OCI-LY1 (cell line): ENCODE results near the gene CLDN20.

Experiments used
- H2AFZ ChIP-seq: fragments of 200-600 bp; sonication (generic), shearing (Covaris generic); 2 replicates; pipeline ENCODE4 v1.6.0; 2014; ENCODE audit warnings: antibody characterized with exemption, mild to moderate bottlenecking, low read length
- H3F3A ChIP-seq: fragments of 200-600 bp; sonication (generic), shearing (Covaris generic); 2 replicates; pipeline ENCODE4 v1.6.0; 2014; ENCODE audit warnings: mild to moderate bottlenecking, antibody characterized with exemption, low read length, moderate library complexity; ENCODE audit not compliant: insufficient read depth
- H3K27ac ChIP-seq: fragments of 200-600 bp; sonication (generic); 2 replicates; pipeline ENCODE4 v1.5.1; 2014; ENCODE audit warnings: low read length, mixed run types, mild to moderate bottlenecking, low read depth; ENCODE audit not compliant: poor library complexity, severe bottlenecking
- H3K27me3 ChIP-seq: fragments of 200-600 bp; sonication (generic); 2 replicates; pipeline ENCODE4 v1.6.0; 2014; ENCODE audit warnings: antibody characterized with exemption, mild to moderate bottlenecking, low read length, moderate library complexity; ENCODE audit not compliant: insufficient read depth
- H3K36me3 ChIP-seq: fragments of 200-600 bp; sonication (generic); 2 replicates; pipeline ENCODE4 v1.6.1; 2014; ENCODE audit warnings: mild to moderate bottlenecking, antibody characterized with exemption, low read length, moderate library complexity, mixed read lengths; ENCODE audit not compliant: insufficient read depth
- H3K4me1 ChIP-seq: fragments of 200-600 bp; sonication (generic); 2 replicates; pipeline ENCODE4 v1.5.1; 2014; ENCODE audit warnings: mild to moderate bottlenecking, low read length, moderate library complexity; ENCODE audit not compliant: insufficient read depth, severe bottlenecking
- H3K4me2 ChIP-seq: fragments of 200-600 bp; sonication (generic), shearing (Covaris generic); 2 replicates; pipeline ENCODE4 v1.6.1; 2014; ENCODE audit warnings: low read length
- H3K4me3 ChIP-seq: fragments of 200-600 bp; sonication (generic); 2 replicates; pipeline ENCODE4 v1.5.1; 2014; ENCODE audit warnings: low read length, low read depth, mild to moderate bottlenecking, mixed read lengths; ENCODE audit not compliant: poor library complexity, severe bottlenecking
- H3K79me2 ChIP-seq: fragments of 200-600 bp; shearing (Covaris generic); 2 replicates; pipeline ENCODE4 v1.6.1; 2016; ENCODE audit warnings: mixed run types, low read length, mixed read lengths; ENCODE audit not compliant: insufficient read depth
- H3K9ac ChIP-seq: fragments of 200-600 bp; sonication (generic), shearing (Covaris generic); 2 replicates; pipeline ENCODE4 v1.6.1; 2014; ENCODE audit warnings: mild to moderate bottlenecking, low read length, mixed read lengths
- H3K9me2 ChIP-seq: fragments of 200-600 bp; sonication (generic), shearing (Covaris generic); 2 replicates; pipeline ENCODE4 v1.6.1; 2014; ENCODE audit warnings: low read depth, mild to moderate bottlenecking, low read length, mixed read lengths
- H3K9me3 ChIP-seq: fragments of 200-600 bp; shearing (Covaris generic); 2 replicates; pipeline ENCODE4 v1.6.1; 2014; ENCODE audit warnings: low read length, mixed read lengths
- H4K20me1 ChIP-seq: fragments of 200-600 bp; sonication (generic), shearing (Covaris generic); 2 replicates; pipeline ENCODE4 v1.6.0; 2016; ENCODE audit warnings: mild to moderate bottlenecking, low read length; ENCODE audit not compliant: insufficient read depth
- CTCF ChIP-seq: fragments of 200-600 bp; sonication (generic), shearing (Covaris generic); IDR thresholded peaks from 2 replicates; pipeline ENCODE4 v1.5.1; 2017; ENCODE audit warnings: mild to moderate bottlenecking, antibody characterized with exemption, low read length, moderate library complexity, mixed read lengths
- EZH2 ChIP-seq: fragments of 200-600 bp; sonication (generic), shearing (Covaris generic); IDR thresholded peaks from 2 replicates; pipeline ENCODE4 v1.8.0; 2017; ENCODE audit warnings: borderline replicate concordance, mixed run types, mild to moderate bottlenecking, antibody characterized with exemption, low read length, moderate library complexity, mixed read lengths

CLDN20 gene

GRCh38 chr6:155244434-155244833 lies 19.4 kb upstream of the CLDN20 start:
- Histone ChIP-seq H3K4me2 (no peak overlapping the region), H3K9me3 (no peaks in the 10 kb centered on the region), H4K20me1 (no peaks in the 10 kb centered on the region), H3K27ac (no peak overlapping the region), H3K9me2 (no peaks in the 10 kb centered on the region), H3F3A (no peaks in the 10 kb centered on the region), H3K4me3 (no peak overlapping the region), H3K9ac (no peak overlapping the region), H3K27me3 (no peaks in the 10 kb centered on the region), H3K79me2 (no peaks in the 10 kb centered on the region), H3K36me3 (no peaks in the 10 kb centered on the region; the same call in 1 of the 2 replicates), H2AFZ (no peak overlapping the region), H3K4me1 (no peaks in the 10 kb centered on the region)
- TF ChIP-seq EZH2 (no peak), CTCF (no peak)

- Histone ChIP-seq H3K9me2 (no peaks in the 10 kb centered on the region), H3K36me3 (peaks cover 1% of the 10 kb centered on the region; the same call in 1 of the 2 replicates), H3K4me3 (no peak overlapping the region), H3F3A (no peaks in the 10 kb centered on the region), H2AFZ (no peak overlapping the region), H3K9me3 (no peaks in the 10 kb centered on the region), H3K27ac (no peak overlapping the region), H3K27me3 (no peaks in the 10 kb centered on the region), H3K4me2 (no peak overlapping the region), H3K4me1 (no peaks in the 10 kb centered on the region), H4K20me1 (no peaks in the 10 kb centered on the region), H3K9ac (no peak overlapping the region), H3K79me2 (no peaks in the 10 kb centered on the region)
- TF ChIP-seq CTCF (no peak), EZH2 (no peak)
Measured at GRCh38 chr6:155245193-155245592, 18.6 kb upstream of the CLDN20 start.

- Histone ChIP-seq H3K27me3 (no peaks in the 10 kb centered on the region), H3K4me2 (no peak overlapping the region), H3K4me1 (no peaks in the 10 kb centered on the region), H2AFZ (no peak overlapping the region), H3F3A (no peaks in the 10 kb centered on the region), H3K36me3 (peaks cover 7% of the 10 kb centered on the region; the same call in 1 of the 2 replicates), H3K4me3 (no peak overlapping the region), H3K27ac (no peak overlapping the region), H3K9me3 (no peaks in the 10 kb centered on the region), H3K9me2 (no peaks in the 10 kb centered on the region), H3K9ac (no peak overlapping the region), H4K20me1 (no peaks in the 10 kb centered on the region), H3K79me2 (no peaks in the 10 kb centered on the region)
- no peak for TF ChIP-seq CTCF
- no peak for TF ChIP-seq EZH2
Measured at GRCh38 chr6:155245831-155246230, 18.0 kb upstream of the CLDN20 start.
